Amygdala (tissue), 56 donors: ENCODE measurements around the gene VAMP2.

ENCODE experiments used
- DNase-seq, 56 donors: peaks; one replicate each; lab custom pipeline; 2025; lab: John Stamatoyannopoulos, UW

VAMP2 gene

GRCh38 chr17:8158267-8159031, 4.3 kb downstream of the VAMP2 start:
- DNase-seq: peak in 55 of 56 donors; percentile 10 to 93 (median 73)

GRCh38 chr17:8156246-8156992, 6.3 kb downstream of the VAMP2 start:
- DNase-seq: peak; percentile 75 to 100 (median 99)

- no peak for DNase-seq
These were observed 6.8 kb downstream of the VAMP2 start for GRCh38 chr17:8155996-8156245.

GRCh38 chr17:8155231-8155995, 7.3 kb downstream of the VAMP2 start:
- peak in 2 of 56 donors; percentile 21 to 34 for DNase-seq

GRCh38 chr17:8154608-8155155, 8.1 kb downstream of the VAMP2 start:
- no peak for DNase-seq

GRCh38 chr17:8153957-8154607, 8.7 kb downstream of the VAMP2 start:
- peak; percentile 70 to 99 (median 95) for DNase-seq

GRCh38 chr17:8153525-8153956, 9.2 kb downstream of the VAMP2 start:
- DNase-seq: peak in 50 of 56 donors; percentile 8 to 86 (median 60)

- DNase-seq: no peak
These were observed 9.7 kb downstream of the VAMP2 start for GRCh38 chr17:8153031-8153451.

- DNase-seq: peak; percentile 54 to 97 (median 91)
These were observed 10.5 kb downstream of the VAMP2 start, which contains the start of gene PER1 for GRCh38 chr17:8152112-8152775. Gene PER1 (minus strand): TSS chr17:8152404. CDS start chr17:8150706, 1,698 bp downstream.

GRCh38 chr17:8151641-8152111, 11.1 kb downstream of the VAMP2 start:
- DNase-seq: peak in 47 of 56 donors; percentile 25 to 82 (median 57)

GRCh38 chr17:8151120-8151640, 11.6 kb downstream of the VAMP2 start:
- peak in 54 of 56 donors; percentile 38 to 92 (median 78) for DNase-seq

- DNase-seq: no peak
These were observed 12.3 kb downstream of the VAMP2 start for GRCh38 chr17:8150194-8151119.

GRCh38 chr17:8149419-8150193, 13.1 kb downstream of the VAMP2 start:
- no peak for DNase-seq

GRCh38 chr17:8148560-8148959, 14.2 kb downstream of the VAMP2 start:
- no peak for DNase-seq

- no peak for DNase-seq
These were observed 14.8 kb downstream of the VAMP2 start for GRCh38 chr17:8147805-8148404.

GRCh38 chr17:8147141-8147804, 15.5 kb downstream of the VAMP2 start:
- DNase-seq: no peak
